Parathyroid adenoma (tissue), 2 donors: ENCODE measurements around the gene ASPDH.

ENCODE experiments used
- H2AFZ ChIP-seq: fragments of 300-600 bp; sonication (generic); one replicate; pipeline ENCODE4 v1.7.0; 2017; ENCODE audit warnings: antibody characterized with exemption, mild to moderate bottlenecking
- H3K27ac ChIP-seq: fragments of 300-600 bp; sonication (generic); one replicate; pipeline ENCODE4 v1.7.0; 2017
- H3K27me3 ChIP-seq: fragments of 300-600 bp; sonication (generic); one replicate; pipeline ENCODE4 v1.7.0; 2017; ENCODE audit warnings: low read length; ENCODE audit not compliant: control insufficient read depth, insufficient read depth
- H3K36me3 ChIP-seq: fragments of 300-600 bp; sonication (generic); one replicate; pipeline ENCODE4 v1.7.0; 2017; ENCODE audit warnings: low read length; ENCODE audit not compliant: control insufficient read depth, insufficient read depth
- H3K4me1 ChIP-seq: fragments of 300-600 bp; sonication (generic); one replicate; pipeline ENCODE4 v1.7.0; 2017; ENCODE audit warnings: control low read depth
- H3K4me2 ChIP-seq: fragments of 300-600 bp; sonication (generic); one replicate; pipeline ENCODE4 v1.7.0; 2017; ENCODE audit warnings: low read length
- H3K4me3 ChIP-seq: fragments of 300-600 bp; sonication (generic); one replicate; pipeline ENCODE4 v1.7.0; 2017; ENCODE audit warnings: low read depth, low read length
- H3K79me2 ChIP-seq: fragments of 300-600 bp; sonication (generic); one replicate; pipeline ENCODE4 v1.7.0; 2017; ENCODE audit warnings: control low read depth
- H3K9ac ChIP-seq: fragments of 300-600 bp; sonication (generic); one replicate; pipeline ENCODE4 v1.7.0; 2017; ENCODE audit warnings: mild to moderate bottlenecking
- H3K9me3 ChIP-seq: fragments of 300-600 bp; sonication (generic); one replicate; pipeline ENCODE4 v1.7.0; 2017; ENCODE audit warnings: low read length; ENCODE audit not compliant: control insufficient read depth
- TF ChIP-seq, protein P1 (sequence below): fragments of 300-600 bp; sonication (generic); IDR thresholded peaks from one replicate; pipeline ENCODE4 v1.7.0; 2017; ENCODE audit warnings: antibody characterized with exemption, mild to moderate bottlenecking
- donor health status: primary hyperparathyroidism.

The ASPDH gene

DNA sequence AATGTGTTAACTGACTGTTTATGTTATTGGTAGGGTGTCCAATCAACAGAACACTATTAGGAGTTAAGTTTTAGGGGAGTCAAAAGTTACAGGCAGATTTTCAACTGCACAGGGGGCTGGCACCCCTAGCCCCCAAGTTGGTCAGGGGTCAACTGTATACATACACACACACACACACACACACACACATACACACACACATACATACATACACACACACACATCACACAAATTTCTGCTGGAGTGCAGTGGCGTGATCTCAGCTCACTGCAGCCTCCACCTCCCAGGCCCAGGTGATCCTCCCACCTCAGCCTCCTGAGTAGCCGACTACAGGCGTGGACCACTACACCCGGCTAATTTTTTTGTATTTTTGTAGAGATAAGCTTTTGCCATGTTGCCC, 44.3 kb upstream of the ASPDH start:
- Histone ChIP-seq H3K4me2 (no peak overlapping the region), H3K9me3 (no peaks in the 10 kb centered on the region), H3K36me3 (no peaks in the 10 kb centered on the region), H3K9ac (no peak overlapping the region), H3K27ac (no peak overlapping the region), H3K27me3 (peaks cover 4% of the 10 kb centered on the region), H2AFZ (no peak overlapping the region), H3K4me3 (no peak overlapping the region), H3K79me2 (no peaks in the 10 kb centered on the region), H3K4me1 (peaks cover 4% of the 10 kb centered on the region)
- TF ChIP-seq, protein P1, sequence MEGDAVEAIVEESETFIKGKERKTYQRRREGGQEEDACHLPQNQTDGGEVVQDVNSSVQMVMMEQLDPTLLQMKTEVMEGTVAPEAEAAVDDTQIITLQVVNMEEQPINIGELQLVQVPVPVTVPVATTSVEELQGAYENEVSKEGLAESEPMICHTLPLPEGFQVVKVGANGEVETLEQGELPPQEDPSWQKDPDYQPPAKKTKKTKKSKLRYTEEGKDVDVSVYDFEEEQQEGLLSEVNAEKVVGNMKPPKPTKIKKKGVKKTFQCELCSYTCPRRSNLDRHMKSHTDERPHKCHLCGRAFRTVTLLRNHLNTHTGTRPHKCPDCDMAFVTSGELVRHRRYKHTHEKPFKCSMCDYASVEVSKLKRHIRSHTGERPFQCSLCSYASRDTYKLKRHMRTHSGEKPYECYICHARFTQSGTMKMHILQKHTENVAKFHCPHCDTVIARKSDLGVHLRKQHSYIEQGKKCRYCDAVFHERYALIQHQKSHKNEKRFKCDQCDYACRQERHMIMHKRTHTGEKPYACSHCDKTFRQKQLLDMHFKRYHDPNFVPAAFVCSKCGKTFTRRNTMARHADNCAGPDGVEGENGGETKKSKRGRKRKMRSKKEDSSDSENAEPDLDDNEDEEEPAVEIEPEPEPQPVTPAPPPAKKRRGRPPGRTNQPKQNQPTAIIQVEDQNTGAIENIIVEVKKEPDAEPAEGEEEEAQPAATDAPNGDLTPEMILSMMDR, result no peak

DNA sequence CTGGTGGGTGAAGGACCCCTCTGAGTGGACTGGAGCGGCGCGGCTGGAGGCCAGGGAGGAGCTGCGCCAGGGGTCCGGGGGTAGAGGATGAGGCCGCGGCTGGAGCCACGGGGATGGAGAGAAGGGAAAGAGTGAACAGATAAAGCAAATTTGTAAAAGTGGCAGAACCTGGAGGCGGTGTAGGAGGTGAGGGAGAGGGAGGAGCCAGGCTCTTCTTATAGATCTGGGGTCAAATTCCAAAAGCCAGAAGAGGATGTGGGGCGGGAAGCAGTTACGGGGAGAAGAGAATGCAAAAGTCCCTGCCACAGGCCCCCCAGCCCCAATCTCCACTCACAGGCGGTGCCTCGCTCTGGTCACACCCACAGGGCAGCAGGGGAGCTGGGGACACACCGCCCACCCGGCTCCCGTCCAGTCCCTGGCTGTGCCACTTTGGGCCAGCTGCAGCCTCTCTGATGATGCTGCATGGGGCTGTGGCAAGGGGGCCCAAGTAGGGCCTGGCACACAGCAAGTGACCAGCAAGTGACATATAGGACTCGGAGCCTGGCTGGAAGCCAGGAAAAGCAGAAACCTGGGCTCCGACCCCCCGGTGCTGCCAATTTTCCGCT, 43.4 kb upstream of the ASPDH start:
- Histone ChIP-seq H3K27ac (no peak overlapping the region), H3K79me2 (no peaks in the 10 kb centered on the region), H3K4me1 (peaks cover 4% of the 10 kb centered on the region), H3K27me3 (peaks cover 4% of the 10 kb centered on the region), H3K4me2 (no peak overlapping the region), H3K9ac (no peak overlapping the region), H2AFZ (peak overlapping the region; percentile 74), H3K9me3 (no peaks in the 10 kb centered on the region), H3K36me3 (no peaks in the 10 kb centered on the region), H3K4me3 (no peak overlapping the region)
- TF ChIP-seq, protein P1, result no peak

DNA sequence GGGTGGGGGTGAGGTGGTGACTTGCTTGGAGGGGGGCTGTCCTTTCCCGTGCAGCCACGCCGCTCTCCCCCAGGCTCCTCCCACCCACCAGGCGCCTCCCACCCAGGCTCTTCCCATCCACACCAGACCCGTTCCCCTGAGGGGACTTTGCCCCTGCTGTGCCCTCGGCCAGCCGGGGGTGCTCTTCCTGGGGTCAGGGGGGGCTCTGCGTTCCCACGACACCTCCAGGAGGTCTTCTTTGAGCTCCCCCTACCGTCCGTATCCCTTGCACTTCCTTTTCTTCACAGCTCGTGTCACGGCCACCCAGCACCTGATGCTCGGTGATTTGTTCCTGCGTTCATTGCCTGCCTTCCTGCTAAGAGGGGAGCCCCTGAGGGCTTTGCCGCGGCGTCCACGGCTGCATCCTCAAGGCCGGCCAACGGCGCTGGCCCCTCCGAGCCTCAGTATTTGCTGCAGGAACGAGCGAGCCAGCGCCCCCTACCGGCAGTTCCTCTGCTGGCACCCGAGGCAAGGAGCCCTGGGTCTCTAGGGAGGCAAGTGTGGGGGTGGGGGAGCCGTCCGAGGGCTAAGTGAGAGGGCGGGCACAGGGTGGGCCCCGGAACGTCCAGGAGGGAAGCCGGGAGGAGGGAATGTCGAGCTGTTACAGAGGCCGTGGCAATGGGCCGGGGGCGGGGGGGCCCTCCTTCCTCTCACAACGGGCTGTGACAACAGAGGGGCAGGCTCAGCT, 42.7 kb upstream of the ASPDH start:
- H3K79me2 ChIP-seq, result no peaks in the 10 kb centered on the region
- H3K36me3 ChIP-seq, result no peaks in the 10 kb centered on the region
- H3K27me3 ChIP-seq, result peaks cover 4% of the 10 kb centered on the region
- peak overlapping the region; percentile 46 for H3K4me3 ChIP-seq
- peak overlapping the region; percentile 74 for H2AFZ ChIP-seq
- H3K4me2 ChIP-seq, result peak overlapping the region; percentile 67
- peaks cover 4% of the 10 kb centered on the region for H3K4me1 ChIP-seq
- TF ChIP-seq, protein P1, result peak; percentile 77
- no peaks in the 10 kb centered on the region for H3K9me3 ChIP-seq
- H3K9ac ChIP-seq, result no peak overlapping the region
- no peak overlapping the region for H3K27ac ChIP-seq

DNA sequence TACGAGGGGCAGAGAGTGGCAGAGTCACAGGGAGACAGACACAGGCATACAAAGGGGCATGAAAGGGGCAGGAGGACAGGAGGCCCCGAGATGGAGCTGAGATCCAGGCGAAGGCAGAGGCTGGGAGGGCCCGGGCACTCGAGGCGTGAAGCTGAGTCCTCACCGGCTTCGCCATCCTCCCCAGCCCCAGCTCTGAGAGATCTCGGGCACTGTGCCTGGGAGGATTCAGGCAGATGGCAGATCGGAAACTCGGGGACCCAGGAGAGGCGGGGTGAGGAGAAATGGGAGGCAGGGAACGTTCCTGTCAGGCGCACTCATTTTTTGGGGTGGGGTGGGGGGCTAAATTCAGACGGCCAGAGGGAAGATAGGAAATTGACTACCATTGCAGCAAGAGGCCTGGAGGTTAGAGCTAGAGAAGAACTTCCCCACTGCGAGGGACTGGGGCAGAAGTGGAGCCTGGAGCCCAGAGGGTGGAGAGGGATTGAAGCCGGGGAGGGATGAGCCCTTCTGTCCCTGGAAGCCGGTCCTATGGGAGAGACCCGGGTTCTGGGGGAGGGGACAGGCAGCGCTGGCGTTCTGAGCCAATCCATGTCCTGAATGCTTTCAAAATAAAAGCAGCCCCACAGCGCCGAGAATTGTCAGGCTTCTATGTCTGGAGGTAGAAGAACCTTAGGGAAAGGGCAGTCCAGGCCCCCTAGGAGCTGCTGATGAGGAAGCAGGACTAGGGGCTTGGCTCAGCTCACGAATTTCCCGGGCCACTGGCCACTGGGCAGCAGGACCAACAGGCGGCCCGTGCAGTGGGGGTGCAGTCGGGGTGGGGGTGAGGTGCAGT, 42.0 kb upstream of the ASPDH start:
- TF ChIP-seq, protein P1, result no peak
- Histone ChIP-seq H3K27ac (no peak overlapping the region), H3K79me2 (no peaks in the 10 kb centered on the region), H3K4me2 (peak overlapping the region; percentile 67), H3K9me3 (no peaks in the 10 kb centered on the region), H3K4me3 (no peak overlapping the region), H3K36me3 (no peaks in the 10 kb centered on the region), H3K4me1 (peaks cover 4% of the 10 kb centered on the region), H2AFZ (no peak overlapping the region), H3K27me3 (peaks cover 4% of the 10 kb centered on the region), H3K9ac (no peak overlapping the region)
